OCI-LY3 (cell line): ENCODE results near the gene BLCAP.

ENCODE experiments used
- H2AFZ ChIP-seq: fragments of 200-600, 300-600 bp; shearing (Covaris generic); 2 replicates; pipeline ENCODE4 v1.6.0; 2014; ENCODE audit warnings: antibody characterized with exemption, low read depth, low read length
- H3K27ac ChIP-seq: fragments of 200-600, 300-600 bp; sonication (generic); 2 replicates; pipeline ENCODE4 v1.5.1; 2014; ENCODE audit warnings: mild to moderate bottlenecking, low read length, moderate library complexity, mixed read lengths
- H3K27me3 ChIP-seq: fragments of 200-600, 300-600 bp; sonication (generic); 2 replicates; pipeline ENCODE4 v1.6.1; 2014; ENCODE audit warnings: low read depth, low read length, mixed read lengths
- H3K36me3 ChIP-seq: fragments of 200-600, 300-600 bp; sonication (generic); replicated peaks from 2 replicates; pipeline ENCODE3; 2014; ENCODE audit warnings: low read depth, low read length, mixed read lengths
- H3K4me1 ChIP-seq: fragments of 300-600, 200-600 bp; sonication (generic); 2 replicates; pipeline ENCODE4 v1.6.1; 2014; ENCODE audit warnings: low read length, mixed read lengths
- H3K4me2 ChIP-seq: fragments of 200-600, 300-600 bp; sonication (generic); 2 replicates; pipeline ENCODE4 v1.6.1; 2014; ENCODE audit warnings: low read length, mixed read lengths
- H3K4me3 ChIP-seq: fragments of 300-600, 200-600 bp; sonication (generic); 2 replicates; pipeline ENCODE4 v1.5.1; 2014; ENCODE audit warnings: antibody characterized with exemption, mild to moderate bottlenecking, low read length, moderate library complexity
- H3K79me2 ChIP-seq: fragments of 300-600, 200-600 bp; shearing (Covaris generic); 2 replicates; pipeline ENCODE4 v1.6.1; 2014; ENCODE audit warnings: mild to moderate bottlenecking, low read length, mixed read lengths
- H3K9ac ChIP-seq: fragments of 300-600, 200-600 bp; shearing (Covaris generic); 2 replicates; pipeline ENCODE4 v1.6.0; 2014; ENCODE audit warnings: mild to moderate bottlenecking, low read length, moderate library complexity
- H3K9me3 ChIP-seq: fragments of 200-600, 300-600 bp; shearing (Covaris generic); 2 replicates; pipeline ENCODE4 v1.6.1; 2014; ENCODE audit warnings: low read length, mixed read lengths; ENCODE audit not compliant: insufficient read depth
- H4K20me1 ChIP-seq: fragments of 200-600, 300-600 bp; sonication (generic); 2 replicates; pipeline ENCODE4 v1.6.1; 2016; ENCODE audit warnings: low read length, mixed read lengths; ENCODE audit not compliant: insufficient read depth
- CTCF ChIP-seq: fragments of 200-600, 300-600 bp; sonication (generic); IDR thresholded peaks from 2 replicates; pipeline ENCODE4 v1.5.1; 2014; ENCODE audit warnings: antibody characterized with exemption, low read length, low read depth
- EZH2phosphoT487 ChIP-seq: fragments of 200-600 bp; shearing (Covaris generic); IDR thresholded peaks from 2 replicates; pipeline ENCODE4 v1.6.1; 2018; ENCODE audit warnings: antibody characterized with exemption, mixed run types, low read depth

The BLCAP gene

GRCh38 chr20:37574199-37574890 lies 46.7 kb upstream of the BLCAP start:
- H3K79me2 ChIP-seq: no peaks in the 10 kb centered on the region
- H3K9me3 ChIP-seq: no peaks in the 10 kb centered on the region
- no peak overlapping the region for H3K27ac ChIP-seq
- peaks cover 19% of the 10 kb centered on the region for H3K4me1 ChIP-seq
- no peak for TF ChIP-seq CTCF
- TF ChIP-seq EZH2phosphoT487: no peak
- peaks cover 20% of the 10 kb centered on the region for H3K27me3 ChIP-seq
- H2AFZ ChIP-seq: no peak overlapping the region
- no peak overlapping the region for H3K4me2 ChIP-seq
- H3K4me3 ChIP-seq: no peak overlapping the region
- no peaks in the 10 kb centered on the region for H3K36me3 ChIP-seq
- H4K20me1 ChIP-seq: 0 out of 2 replicates have a peak, but pooled peaks cover 3% of the 10 kb centered on the region
- no peak overlapping the region for H3K9ac ChIP-seq

GRCh38 chr20:37573626-37574198 lies 46.0 kb upstream of the BLCAP start:
- Histone ChIP-seq H4K20me1 (0 out of 2 replicates have a peak, but pooled peaks cover 3% of the 10 kb centered on the region), H3K27me3 (peaks cover 27% of the 10 kb centered on the region), H3K4me2 (no peak overlapping the region), H3K9me3 (no peaks in the 10 kb centered on the region), H3K9ac (no peak overlapping the region), H3K79me2 (no peaks in the 10 kb centered on the region), H3K36me3 (no peaks in the 10 kb centered on the region), H3K4me1 (peaks cover 19% of the 10 kb centered on the region), H3K4me3 (no peak overlapping the region), H3K27ac (no peak overlapping the region), H2AFZ (no peak overlapping the region)
- TF ChIP-seq CTCF (no peak), EZH2phosphoT487 (no peak)

DNA sequence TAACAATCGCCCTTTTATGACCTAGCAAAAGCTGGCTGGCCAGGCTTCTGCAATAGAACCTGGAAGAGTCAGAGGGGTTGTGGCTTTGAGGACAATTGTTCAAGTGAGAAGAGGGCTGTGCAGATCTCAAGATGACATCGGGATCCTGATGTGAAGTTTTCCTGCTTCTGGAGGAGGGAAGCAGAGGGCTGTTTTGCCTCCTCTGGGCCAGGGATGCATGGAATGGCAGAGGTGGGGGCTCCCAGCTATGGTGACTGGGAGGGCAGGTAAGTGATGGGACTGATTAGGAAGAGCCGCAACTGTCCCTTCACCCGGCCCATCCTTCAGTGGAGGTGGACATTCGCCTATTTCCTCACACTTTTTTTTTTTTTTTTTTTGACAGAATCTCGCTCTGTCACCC lies 43.4 kb upstream of the BLCAP start:
- H3K79me2 ChIP-seq: no peaks in the 10 kb centered on the region
- no peak overlapping the region for H3K4me3 ChIP-seq
- no peak overlapping the region for H3K27ac ChIP-seq
- TF ChIP-seq CTCF: no peak
- no peak for TF ChIP-seq EZH2phosphoT487
- no peak overlapping the region for H3K9ac ChIP-seq
- H3K4me1 ChIP-seq: peaks cover 6% of the 10 kb centered on the region
- H3K9me3 ChIP-seq: no peaks in the 10 kb centered on the region
- no peak overlapping the region for H3K4me2 ChIP-seq
- H3K36me3 ChIP-seq: no peaks in the 10 kb centered on the region
- 0 out of 2 replicates have a peak, but pooled peaks cover 3% of the 10 kb centered on the region for H4K20me1 ChIP-seq
- peaks cover 48% of the 10 kb centered on the region for H3K27me3 ChIP-seq
- no peak overlapping the region for H2AFZ ChIP-seq

GRCh38 chr20:37570419-37570818 lies 42.7 kb upstream of the BLCAP start:
- Histone ChIP-seq H4K20me1 (no peaks in the 10 kb centered on the region), H3K4me1 (no peaks in the 10 kb centered on the region), H3K27me3 (peaks cover 51% of the 10 kb centered on the region), H3K4me3 (no peak overlapping the region), H3K4me2 (no peak overlapping the region), H3K27ac (no peak overlapping the region), H2AFZ (no peak overlapping the region), H3K79me2 (no peaks in the 10 kb centered on the region), H3K36me3 (no peaks in the 10 kb centered on the region), H3K9me3 (no peaks in the 10 kb centered on the region), H3K9ac (no peak overlapping the region)
- no peak for TF ChIP-seq EZH2phosphoT487
- TF ChIP-seq CTCF: no peak
